ENCODE data around the gene IL22RA1.

GRCh38 chr1:24181619-24182018, 38.7 kb upstream of the IL22RA1 start:
- TF ChIP-seq, protein P1, sequence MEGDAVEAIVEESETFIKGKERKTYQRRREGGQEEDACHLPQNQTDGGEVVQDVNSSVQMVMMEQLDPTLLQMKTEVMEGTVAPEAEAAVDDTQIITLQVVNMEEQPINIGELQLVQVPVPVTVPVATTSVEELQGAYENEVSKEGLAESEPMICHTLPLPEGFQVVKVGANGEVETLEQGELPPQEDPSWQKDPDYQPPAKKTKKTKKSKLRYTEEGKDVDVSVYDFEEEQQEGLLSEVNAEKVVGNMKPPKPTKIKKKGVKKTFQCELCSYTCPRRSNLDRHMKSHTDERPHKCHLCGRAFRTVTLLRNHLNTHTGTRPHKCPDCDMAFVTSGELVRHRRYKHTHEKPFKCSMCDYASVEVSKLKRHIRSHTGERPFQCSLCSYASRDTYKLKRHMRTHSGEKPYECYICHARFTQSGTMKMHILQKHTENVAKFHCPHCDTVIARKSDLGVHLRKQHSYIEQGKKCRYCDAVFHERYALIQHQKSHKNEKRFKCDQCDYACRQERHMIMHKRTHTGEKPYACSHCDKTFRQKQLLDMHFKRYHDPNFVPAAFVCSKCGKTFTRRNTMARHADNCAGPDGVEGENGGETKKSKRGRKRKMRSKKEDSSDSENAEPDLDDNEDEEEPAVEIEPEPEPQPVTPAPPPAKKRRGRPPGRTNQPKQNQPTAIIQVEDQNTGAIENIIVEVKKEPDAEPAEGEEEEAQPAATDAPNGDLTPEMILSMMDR (conservative IDR thresholded peaks at IDR 0.05) = no peak
- TF ChIP-seq ZFX (IDR thresholded peaks at IDR 0.05) = no peak

Data from C4-2B (cell line).